HepG2 (cell line): ENCODE measurements around the gene PXMP4. TPM values are rescaled to one million over a fixed set of nuclear protein-coding genes. Genes with fewer than 3 reads are reported as not detected.
A peak's percentile ranks its signal among the peaks of the same experiment; 100 is the strongest.

Experiments
- DR1 ChIP-seq: sonication (generic); formaldehyde crosslinking; IDR thresholded peaks from 2 replicates; pipeline ENCODE4 v1.8.0; 2021; ENCODE audit warnings: mild to moderate bottlenecking, missing genetic modification reagents, inconsistent platforms
- EED ChIP-seq: sonication (generic); formaldehyde crosslinking; IDR thresholded peaks from 2 replicates; pipeline ENCODE4 v1.5.0; 2020; ENCODE audit warnings: mild to moderate bottlenecking, missing genetic modification reagents
- HCFC1 ChIP-seq: fragments of 150-350 bp; IDR thresholded peaks from 2 replicates; pipeline ENCODE4 v1.6.1; 2014; ENCODE audit warnings: low read depth, low read length
- HNRNPH1 ChIP-seq: fragments of 200-400 bp; formaldehyde crosslinking; optimal IDR thresholded peaks from 2 replicates; pipeline ENCODE3; 2017; ENCODE audit warnings: mild to moderate bottlenecking, low read depth, low read length
- MAZ ChIP-seq, 2 experiments: sonication (generic) in 1 of 2; formaldehyde crosslinking in 1 of 2; IDR thresholded peaks; 2 replicates each; pipeline versions ENCODE4 v1.5.0 to v1.6.1; 2012 to 2020; ENCODE audit warnings: low read depth in 2 of 2, mild to moderate bottlenecking in 2 of 2, borderline replicate concordance in 1 of 2, improper control_type of control experiment in 1 of 2, low read length in 1 of 2, missing genetic modification reagents in 1 of 2, moderate library complexity in 1 of 2
- MIXL1 ChIP-seq: IDR thresholded peaks from 2 replicates; pipeline ENCODE4 v1.6.1; 2016
- RFXANK ChIP-seq: IDR thresholded peaks from 2 replicates; pipeline ENCODE4 v1.6.1; 2016
- ZC3H4 ChIP-seq: sonication (generic); formaldehyde crosslinking; IDR thresholded peaks from 2 replicates; pipeline ENCODE4 v1.4.0; 2020; ENCODE audit warnings: missing genetic modification reagents, borderline replicate concordance
- ZFP36L2 ChIP-seq: sonication (generic); formaldehyde crosslinking; IDR thresholded peaks from 2 replicates; pipeline ENCODE4 v1.4.0; 2020; ENCODE audit warnings: missing genetic modification reagents
- ZNF570 ChIP-seq: sonication (generic); formaldehyde crosslinking; IDR thresholded peaks from 2 replicates; pipeline ENCODE4 v1.4.0; 2020; ENCODE audit warnings: mild to moderate bottlenecking, missing genetic modification reagents, borderline replicate concordance
- ZNF614 ChIP-seq: IDR thresholded peaks from 2 replicates; pipeline ENCODE4 v1.6.1; 2018; ENCODE audit warnings: missing biosample characterization, missing genetic modification reagents, inconsistent platforms, borderline replicate concordance
- ZNF629 ChIP-seq: sonication (generic); formaldehyde crosslinking; conservative IDR thresholded peaks from 2 replicates; pipeline ENCODE4 v1.5.0; 2020; ENCODE audit warnings: missing genetic modification reagents
- ZNF879 ChIP-seq: sonication (generic); formaldehyde crosslinking; IDR thresholded peaks from 2 replicates; pipeline ENCODE4 v1.8.1; 2023; ENCODE audit warnings: missing genetic modification reagents
- polyA plus RNA-seq, 8 experiments: library from polyadenylated mRNA; depleted of rRNA in 3 of 8; stranded (reverse) in 7 of 8; unstranded in 1 of 8; fragments of >200 nt; fragmentation: Illumina TruSeq in 4 of 8; extraction: Trizol in 4 of 8; gene quantifications; 2 replicates each; pipeline versions ENCODE4 v1.2.1 to v1.2.3, GENCODE V29; 2011 to 2016; ENCODE audit warnings: low read depth in 4 of 8, missing spikeins in 1 of 8, mixed read lengths in 1 of 8; ENCODE audit not compliant: insufficient read depth in 1 of 8
- total RNA-seq, 5 experiments: library from RNA; depleted of rRNA; stranded (reverse); fragments of >200 nt; fragmentation: Illumina TruSeq; extraction: Trizol; gene quantifications; 2 replicates each; pipeline ENCODE4 v1.2.3, GENCODE V29; 2016; ENCODE audit warnings: low read depth in 1 of 5
- TF ChIP-seq, protein P1 (sequence below): sonication (generic); formaldehyde crosslinking; IDR thresholded peaks from 2 replicates; pipeline ENCODE4 v1.5.0; 2020; ENCODE audit warnings: mild to moderate bottlenecking, low read depth, missing genetic modification reagents, borderline replicate concordance
- TF ChIP-seq, protein P2 (sequence below): sonication (generic); formaldehyde crosslinking; IDR thresholded peaks from 2 replicates; pipeline ENCODE4 v1.4.0; 2020; ENCODE audit warnings: mild to moderate bottlenecking, missing genetic modification reagents
- TF ChIP-seq, protein P3 (sequence below): sonication (generic); formaldehyde crosslinking; IDR thresholded peaks from 2 replicates; pipeline ENCODE4 v1.4.0; 2020; ENCODE audit warnings: mild to moderate bottlenecking, missing genetic modification reagents
- TF ChIP-seq, protein P4 (sequence below): sonication (generic); formaldehyde crosslinking; IDR thresholded peaks from 2 replicates; pipeline ENCODE4 v1.4.0; 2020; ENCODE audit warnings: mild to moderate bottlenecking, missing genetic modification reagents

The PXMP4 gene
- total and polyA plus RNA-seq, 2 of the 13 experiments (the other 11 are each of a cell fraction or from before 2014, with no cell fraction given), result not detected

DNA sequence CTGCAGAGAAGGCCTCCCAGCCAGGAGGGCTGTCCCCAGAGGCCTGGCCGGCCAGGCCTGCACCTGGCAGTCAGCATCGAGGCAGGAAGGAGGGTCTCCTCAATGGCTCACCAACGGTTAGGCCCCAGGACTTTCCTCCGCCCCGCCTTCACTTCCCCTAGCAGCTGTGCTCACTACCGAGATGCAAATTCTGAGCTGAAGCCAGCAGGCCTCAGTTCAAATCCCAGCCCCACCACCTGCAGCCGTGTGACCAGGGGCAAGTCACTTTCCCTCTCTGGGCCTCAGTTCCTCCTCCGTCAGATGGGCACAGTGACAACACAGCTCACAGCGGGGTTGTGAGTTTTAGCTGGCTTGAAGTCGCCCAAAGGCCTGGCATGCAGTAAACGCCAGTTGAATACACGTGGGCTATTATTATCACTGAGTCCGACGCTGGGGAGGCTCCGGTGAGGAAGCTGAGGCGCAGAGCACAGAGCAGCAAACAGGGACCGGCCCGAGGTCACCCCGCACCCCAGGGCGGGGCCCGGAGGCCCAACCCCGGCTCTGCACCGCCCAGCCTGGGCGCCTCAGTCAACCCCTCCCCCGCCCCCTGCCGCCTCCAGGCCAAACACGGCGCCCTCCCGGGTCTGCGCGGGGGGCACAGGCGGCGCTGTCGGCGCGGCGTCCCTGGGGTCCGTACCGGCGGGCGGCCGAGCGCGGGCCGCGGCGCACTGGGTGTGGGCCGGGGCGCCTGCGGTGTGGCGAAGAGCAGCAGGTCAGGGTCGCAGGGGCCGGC, 34.6 kb downstream of the PXMP4 start (continued):
- TF ChIP-seq, protein P1, sequence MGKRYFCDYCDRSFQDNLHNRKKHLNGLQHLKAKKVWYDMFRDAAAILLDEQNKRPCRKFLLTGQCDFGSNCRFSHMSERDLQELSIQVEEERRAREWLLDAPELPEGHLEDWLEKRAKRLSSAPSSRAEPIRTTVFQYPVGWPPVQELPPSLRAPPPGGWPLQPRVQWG (CRISPR knock-in tag), result no peak
- no peak; the same call in 1 of the 2 replicates for TF ChIP-seq ZFP36L2
- no peak for TF ChIP-seq ZC3H4 (CRISPR knock-in tag)
- no peak for TF ChIP-seq MAZ (IDR thresholded peaks at IDR 0.05; ENCODE audit: borderline replicate concordance, low read depth, low read length)
- TF ChIP-seq MAZ (CRISPR knock-in tag; IDR thresholded peaks at IDR 0.05; ENCODE audit: low read depth), result peak; percentile 29; the same call in 1 of the 2 replicates
- TF ChIP-seq, protein P2, sequence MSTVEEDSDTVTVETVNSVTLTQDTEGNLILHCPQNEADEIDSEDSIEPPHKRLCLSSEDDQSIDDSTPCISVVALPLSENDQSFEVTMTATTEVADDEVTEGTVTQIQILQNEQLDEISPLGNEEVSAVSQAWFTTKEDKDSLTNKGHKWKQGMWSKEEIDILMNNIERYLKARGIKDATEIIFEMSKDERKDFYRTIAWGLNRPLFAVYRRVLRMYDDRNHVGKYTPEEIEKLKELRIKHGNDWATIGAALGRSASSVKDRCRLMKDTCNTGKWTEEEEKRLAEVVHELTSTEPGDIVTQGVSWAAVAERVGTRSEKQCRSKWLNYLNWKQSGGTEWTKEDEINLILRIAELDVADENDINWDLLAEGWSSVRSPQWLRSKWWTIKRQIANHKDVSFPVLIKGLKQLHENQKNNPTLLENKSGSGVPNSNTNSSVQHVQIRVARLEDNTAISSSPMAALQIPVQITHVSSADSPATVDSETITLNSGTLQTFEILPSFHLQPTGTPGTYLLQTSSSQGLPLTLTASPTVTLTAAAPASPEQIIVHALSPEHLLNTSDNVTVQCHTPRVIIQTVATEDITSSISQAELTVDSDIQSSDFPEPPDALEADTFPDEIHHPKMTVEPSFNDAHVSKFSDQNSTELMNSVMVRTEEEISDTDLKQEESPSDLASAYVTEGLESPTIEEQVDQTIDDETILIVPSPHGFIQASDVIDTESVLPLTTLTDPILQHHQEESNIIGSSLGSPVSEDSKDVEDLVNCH (CRISPR knock-in tag), result no peak
- TF ChIP-seq DR1 (CRISPR knock-in tag), result no peak
- TF ChIP-seq, protein P3, sequence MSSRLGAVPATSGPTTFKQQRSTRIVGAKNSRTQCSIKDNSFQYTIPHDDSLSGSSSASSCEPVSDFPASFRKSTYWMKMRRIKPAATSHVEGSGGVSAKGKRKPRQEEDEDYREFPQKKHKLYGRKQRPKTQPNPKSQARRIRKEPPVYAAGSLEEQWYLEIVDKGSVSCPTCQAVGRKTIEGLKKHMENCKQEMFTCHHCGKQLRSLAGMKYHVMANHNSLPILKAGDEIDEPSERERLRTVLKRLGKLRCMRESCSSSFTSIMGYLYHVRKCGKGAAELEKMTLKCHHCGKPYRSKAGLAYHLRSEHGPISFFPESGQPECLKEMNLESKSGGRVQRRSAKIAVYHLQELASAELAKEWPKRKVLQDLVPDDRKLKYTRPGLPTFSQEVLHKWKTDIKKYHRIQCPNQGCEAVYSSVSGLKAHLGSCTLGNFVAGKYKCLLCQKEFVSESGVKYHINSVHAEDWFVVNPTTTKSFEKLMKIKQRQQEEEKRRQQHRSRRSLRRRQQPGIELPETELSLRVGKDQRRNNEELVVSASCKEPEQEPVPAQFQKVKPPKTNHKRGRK (CRISPR knock-in tag), result no peak
- peak; percentile 94 for TF ChIP-seq ZNF629 (CRISPR knock-in tag)
- TF ChIP-seq ZNF570 (CRISPR knock-in tag), result no peak
- TF ChIP-seq ZNF614, result no peak
- TF ChIP-seq HNRNPH1, result no peak
- no peak for TF ChIP-seq MIXL1 (CRISPR knock-in tag)
- TF ChIP-seq EED (CRISPR knock-in tag), result no peak
- no peak; the same call in 1 of the 2 replicates for TF ChIP-seq RFXANK
- TF ChIP-seq, protein P4, sequence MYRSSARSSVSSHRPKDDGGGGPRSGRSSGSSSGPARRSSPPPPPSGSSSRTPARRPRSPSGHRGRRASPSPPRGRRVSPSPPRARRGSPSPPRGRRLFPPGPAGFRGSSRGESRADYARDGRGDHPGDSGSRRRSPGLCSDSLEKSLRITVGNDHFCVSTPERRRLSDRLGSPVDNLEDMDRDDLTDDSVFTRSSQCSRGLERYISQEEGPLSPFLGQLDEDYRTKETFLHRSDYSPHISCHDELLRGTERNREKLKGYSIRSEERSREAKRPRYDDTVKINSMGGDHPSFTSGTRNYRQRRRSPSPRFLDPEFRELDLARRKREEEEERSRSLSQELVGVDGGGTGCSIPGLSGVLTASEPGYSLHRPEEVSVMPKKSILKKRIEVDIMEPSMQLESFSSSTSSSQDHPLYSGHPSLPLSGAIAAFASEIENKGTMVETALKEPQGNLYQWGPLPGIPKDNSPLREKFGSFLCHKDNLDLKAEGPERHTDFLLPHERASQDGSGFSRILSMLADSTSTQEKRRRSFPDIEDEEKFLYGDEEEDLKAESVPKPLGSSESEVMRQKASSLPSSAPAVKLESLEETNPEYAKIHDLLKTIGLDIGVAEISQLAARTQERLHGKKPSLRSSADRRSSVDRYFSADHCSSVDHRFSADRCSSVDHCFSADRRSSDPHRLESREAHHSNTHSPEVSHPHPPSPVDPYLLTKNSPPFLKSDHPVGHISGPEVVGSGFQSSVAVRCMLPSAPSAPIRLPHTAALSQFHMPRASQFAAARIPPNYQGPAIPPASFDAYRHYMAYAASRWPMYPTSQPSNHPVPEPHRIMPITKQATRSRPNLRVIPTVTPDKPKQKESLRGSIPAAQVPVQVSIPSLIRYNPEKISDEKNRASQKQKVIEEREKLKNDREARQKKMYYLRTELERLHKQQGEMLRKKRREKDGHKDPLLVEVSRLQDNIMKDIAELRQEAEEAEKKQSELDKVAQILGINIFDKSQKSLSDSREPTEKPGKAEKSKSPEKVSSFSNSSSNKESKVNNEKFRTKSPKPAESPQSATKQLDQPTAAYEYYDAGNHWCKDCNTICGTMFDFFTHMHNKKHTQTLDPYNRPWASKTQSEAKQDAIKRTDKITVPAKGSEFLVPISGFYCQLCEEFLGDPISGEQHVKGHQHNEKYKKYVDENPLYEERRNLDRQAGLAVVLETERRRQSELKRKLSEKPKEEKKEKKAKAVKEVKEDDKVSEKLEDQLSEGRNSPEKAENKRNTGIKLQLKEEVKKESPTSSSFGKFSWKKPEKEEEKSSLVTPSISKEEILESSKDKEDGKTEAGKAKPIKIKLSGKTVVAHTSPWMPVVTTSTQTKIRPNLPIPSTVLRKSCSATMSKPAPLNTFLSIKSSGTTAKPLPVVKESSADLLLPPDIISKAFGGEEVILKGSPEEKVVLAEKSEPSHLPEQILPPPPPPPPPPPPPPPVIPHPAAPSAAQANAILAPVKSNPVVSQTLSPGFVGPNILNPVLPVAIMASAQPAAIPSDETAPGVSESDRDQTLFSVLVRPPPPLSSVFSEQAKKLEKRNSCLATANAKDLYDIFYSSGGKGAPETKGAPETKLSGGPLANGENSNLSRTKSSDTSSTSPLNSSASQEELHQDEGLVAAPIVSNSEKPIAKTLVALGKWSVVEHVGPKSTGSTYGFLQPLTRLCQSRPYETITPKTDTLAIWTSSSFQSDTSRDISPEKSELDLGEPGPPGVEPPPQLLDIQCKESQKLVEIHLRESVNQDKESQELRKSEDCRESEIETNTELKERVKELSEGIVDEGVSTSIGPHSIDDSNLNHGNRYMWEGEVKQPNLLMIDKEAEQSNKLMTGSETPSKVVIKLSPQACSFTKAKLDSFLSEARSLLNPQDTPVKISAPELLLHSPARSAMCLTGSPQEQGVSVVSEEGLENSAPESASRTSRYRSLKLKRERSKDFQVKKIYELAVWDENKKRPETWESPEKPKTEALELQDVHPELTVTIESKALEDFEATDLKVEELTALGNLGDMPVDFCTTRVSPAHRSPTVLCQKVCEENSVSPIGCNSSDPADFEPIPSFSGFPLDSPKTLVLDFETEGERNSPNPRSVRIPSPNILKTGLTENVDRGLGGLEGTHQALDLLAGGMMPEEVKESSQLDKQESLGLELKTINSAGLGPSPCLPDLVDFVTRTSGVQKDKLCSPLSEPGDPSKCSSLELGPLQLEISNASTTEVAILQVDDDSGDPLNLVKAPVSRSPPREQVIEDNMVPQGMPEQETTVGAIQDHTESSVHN (CRISPR knock-in tag), result no peak
- TF ChIP-seq ZNF879 (CRISPR knock-in tag), result no peak
- TF ChIP-seq HCFC1, result no peak
